H54 (cell line): ENCODE data around the gene KREMEN1.
A peak's percentile ranks its signal among the peaks of the same experiment; 100 is the strongest.
"Not testable (repeated sequence)": the region's sequence is repeated elsewhere in the genome, so short reads cannot be mapped to it uniquely, and the experiment has no call there.

Experiments
- DNase-seq: peaks from one replicate; pipeline ENCODE4 v3.0.0; 2011; ENCODE audit warnings: low spot score, mixed read lengths; ENCODE audit not compliant: insufficient read length
- FAIRE-seq: peaks from 3 replicates; lab custom pipeline; 2011; peaks lifted over from hg19 to GRCh38; lab: Jason Lieb, UNC
- POLR2A ChIP-seq: IDR thresholded peaks from 2 replicates; pipeline ENCODE4 v1.6.1; 2011; ENCODE audit warnings: low read depth, mild to moderate bottlenecking, low read length

KREMEN1 gene

GRCh38 chr22:29080106-29080975 lies 7.5 kb downstream of the KREMEN1 start:
- DNase-seq, result no peak
- no peak for FAIRE-seq
- TF ChIP-seq POLR2A, result no peak

- no peak for DNase-seq
- TF ChIP-seq POLR2A, result no peak
- no peak for FAIRE-seq
Measured at GRCh38 chr22:29081517-29082236, 8.8 kb downstream of the KREMEN1 start.

GRCh38 chr22:29082826-29083545 lies 10.2 kb downstream of the KREMEN1 start:
- TF ChIP-seq POLR2A, result no peak
- FAIRE-seq (no peak), DNase-seq (no peak)

- FAIRE-seq, DNase-seq: not testable (repeated sequence)
Measured at GRCh38 chr22:29083576-29083932, 10.7 kb downstream of the KREMEN1 start.

- DNase-seq, result no peak
- TF ChIP-seq POLR2A, result no peak
- FAIRE-seq, result no peak
Measured at GRCh38 chr22:29083933-29084591, 11.2 kb downstream of the KREMEN1 start.

GRCh38 chr22:29087012-29087411 lies 14.2 kb downstream of the KREMEN1 start:
- DNase-seq (no peak), FAIRE-seq (no peak)
- TF ChIP-seq POLR2A, result no peak

GRCh38 chr22:29088809-29089208 lies 16.0 kb downstream of the KREMEN1 start:
- TF ChIP-seq POLR2A, result no peak

GRCh38 chr22:29089507-29089906 lies 16.7 kb downstream of the KREMEN1 start:
- no peak for FAIRE-seq
- TF ChIP-seq POLR2A, result no peak
- no peak for DNase-seq

More at GRCh38 chr22:29088809-29089208, 16.0 kb downstream of the KREMEN1 start:
- no peak for DNase-seq
- no peak for FAIRE-seq

GRCh38 chr22:29090039-29090438 lies 17.2 kb downstream of the KREMEN1 start:
- DNase-seq (no peak), FAIRE-seq (no peak)
- TF ChIP-seq POLR2A, result no peak

GRCh38 chr22:29092243-29092642 lies 19.4 kb downstream of the KREMEN1 start:
- DNase-seq (no peak), FAIRE-seq (no peak)
- no peak for TF ChIP-seq POLR2A

- no peak for TF ChIP-seq POLR2A
- no peak for FAIRE-seq
Measured at GRCh38 chr22:29093030-29093429, 20.2 kb downstream of the KREMEN1 start.

GRCh38 chr22:29093501-29094300 lies 20.9 kb downstream of the KREMEN1 start:
- FAIRE-seq, result peak; percentile 61
- TF ChIP-seq POLR2A, result no peak

More at GRCh38 chr22:29093030-29093429, 20.2 kb downstream of the KREMEN1 start:
- DNase-seq, result no peak

GRCh38 chr22:29095459-29095858 lies 22.6 kb downstream of the KREMEN1 start:
- FAIRE-seq, result no peak
- no peak for TF ChIP-seq POLR2A

More at GRCh38 chr22:29093501-29094300, 20.9 kb downstream of the KREMEN1 start:
- no peak for DNase-seq

More at GRCh38 chr22:29095459-29095858, 22.6 kb downstream of the KREMEN1 start:
- DNase-seq, result no peak
